Panc1 (cell line): ENCODE data around the gene SHANK3. TPM values are rescaled to one million over a fixed set of nuclear protein-coding genes. Genes with fewer than 3 reads are reported as not detected.

Source experiments
- ATAC-seq: fragments of 200-7000 bp; cut with Tn5 transposase; 2 replicates; pipeline ENCODE4 v1.9.1; 2020; ENCODE audit warnings: mild to moderate bottlenecking, moderate library complexity
- BruUV-seq: library from RNA; stranded (reverse); fragments of 400-500 nt; replicated peaks from 2 replicates; lab custom pipeline; 2021; lab: Mats Ljungman, UMichigan
- CTCF ChIA-PET: fragments of 300-600 bp; sonication (Branson Sonifier 250); formaldehyde crosslinking; loops from one replicate; lab custom pipeline; 2022; ENCODE audit warnings: antibody characterized with exemption; lab: Charles Lee
- POLR2A ChIA-PET: fragments of 300-600 bp; sonication (Branson Sonifier 250); formaldehyde crosslinking; loops from one replicate; lab custom pipeline; 2022; ENCODE audit warnings: antibody characterized with exemption; lab: Charles Lee
- DNase-seq: peaks from one replicate; pipeline ENCODE4 v3.0.0-alpha.2; 2010; ENCODE audit warnings: low read depth, low spot score
- H3K27ac ChIP-seq: 2 replicates; pipeline ENCODE4 v1.5.1; 2011; ENCODE audit warnings: mild to moderate bottlenecking, low read length, inconsistent platforms
- H3K27me3 ChIP-seq: fragments of 200-500 bp; sonication (Bioruptor generic); 2 replicates; pipeline ENCODE4 v1.6.0; 2014; ENCODE audit warnings: low read length, inconsistent platforms; ENCODE audit not compliant: control insufficient read depth, insufficient read depth
- H3K36me3 ChIP-seq: fragments of 200-500 bp; sonication (Bioruptor generic); 2 replicates; pipeline ENCODE4 v1.5.1; 2014; ENCODE audit warnings: inconsistent platforms, mild to moderate bottlenecking, low read length, moderate library complexity; ENCODE audit not compliant: control insufficient read depth, insufficient read depth
- H3K4me1 ChIP-seq: 2 replicates; pipeline ENCODE4 v1.5.1; 2011; ENCODE audit warnings: inconsistent platforms, mild to moderate bottlenecking, low read length, moderate library complexity; ENCODE audit not compliant: control insufficient read depth, insufficient read depth
- H3K4me3 ChIP-seq, 2 experiments: 2 replicates each; pipeline ENCODE4 v1.5.1; 2011 to 2012; ENCODE audit warnings: low read depth in 2 of 2, low read length in 2 of 2, mild to moderate bottlenecking in 2 of 2, inconsistent platforms in 1 of 2, moderate library complexity in 1 of 2
- H3K9me3 ChIP-seq: fragments of 200-500 bp; sonication (Bioruptor generic); 2 replicates; pipeline ENCODE4 v1.5.1; 2014; ENCODE audit warnings: low read depth, mild to moderate bottlenecking, inconsistent platforms, low read length, moderate library complexity; ENCODE audit not compliant: control insufficient read depth, insufficient read depth
- CTCF ChIP-seq: fragments of 450-650 bp; IDR thresholded peaks from 2 replicates; pipeline ENCODE4 v1.5.1; 2017; ENCODE audit warnings: mild to moderate bottlenecking
- POLR2AphosphoS5 ChIP-seq: IDR thresholded peaks from 2 replicates; pipeline ENCODE4 v1.6.1; 2012; ENCODE audit warnings: mild to moderate bottlenecking, low read depth, low read length, moderate library complexity
- REST ChIP-seq, 2 experiments: IDR thresholded peaks; 2 replicates each; pipeline ENCODE4 v1.6.1; 2011 to 2012; ENCODE audit warnings: low read depth in 2 of 2, control low read depth in 1 of 2, low read length in 1 of 2, mild to moderate bottlenecking in 1 of 2, moderate library complexity in 1 of 2; ENCODE audit not compliant: insufficient read depth in 1 of 2
- SIN3A ChIP-seq: IDR thresholded peaks from 2 replicates; pipeline ENCODE4 v1.6.1; 2012; ENCODE audit warnings: low read depth, mild to moderate bottlenecking, low read length, moderate library complexity, borderline replicate concordance; ENCODE audit not compliant: insufficient read depth
- TCF7L2 ChIP-seq: IDR thresholded peaks from 2 replicates; pipeline ENCODE4 v1.6.1; 2011; ENCODE audit warnings: mild to moderate bottlenecking, low read depth, low read length, inconsistent platforms
- in situ Hi-C: cut with HindIII; loops from 2 replicates; pipeline ENCODE4 v1.10.0; 2016; ENCODE audit warnings: low sequenced_read_pairs, low pct_unique_long_range_greater_than_20kb
- intact Hi-C: fragments of 100-400 bp; cut with micrococcal nuclease; formaldehyde crosslinking; loops from one replicate; pipeline ENCODE4 v1.10.0; 2022; ENCODE audit not compliant: unreplicated experiment
- total RNA-seq: library from RNA; stranded (reverse); gene quantifications from one replicate; pipeline ENCODE4 v1.2.1, GENCODE V29; 2021; ENCODE audit not compliant: unreplicated experiment

The SHANK3 gene
- total RNA-seq, 1 experiment from 2014 or later, result 7.6 TPM

- BruUV-seq, result no TSS peak
- no peaks in the 10 kb centered on the region; the same call in 1 of the 2 replicates for H3K36me3 ChIP-seq
- no peaks in the 10 kb centered on the region for H3K9me3 ChIP-seq
- ATAC-seq (no peak), DNase-seq (no peak)
- H3K4me1 ChIP-seq, result no peaks in the 10 kb centered on the region
- ChIA-PET CTCF (no interaction called here), POLR2A (no interaction called here)
- TF ChIP-seq POLR2AphosphoS5 (no peak), SIN3A (no peak), CTCF (no peak), TCF7L2 (no peak), REST (IDR thresholded peaks at IDR 0.05; ENCODE audit: insufficient read depth in 1 of 2, low read depth in 2 of 2, low read length in 1 of 2) (no peak)
- intact Hi-C loops, result no loop called here
- no peak overlapping the region for H3K27ac ChIP-seq
- no peak overlapping the region for H3K4me3 ChIP-seq
- in situ Hi-C loops, result no loop called here
- H3K27me3 ChIP-seq, result no peaks in the 10 kb centered on the region
Observed at GRCh38 chr22:50630376-50630775, 42.2 kb upstream of the SHANK3 start.

- Histone ChIP-seq H3K4me1 (no peaks in the 10 kb centered on the region), H3K27ac (no peak overlapping the region), H3K36me3 (no peaks in the 10 kb centered on the region), H3K27me3 (no peaks in the 10 kb centered on the region), H3K9me3 (no peaks in the 10 kb centered on the region), H3K4me3 (no peak overlapping the region)
- intact Hi-C loops, result no loop called here
- TF ChIP-seq TCF7L2 (no peak), REST (IDR thresholded peaks at IDR 0.05; ENCODE audit: insufficient read depth in 1 of 2, low read depth in 2 of 2, low read length in 1 of 2) (no peak), POLR2AphosphoS5 (no peak), CTCF (no peak), SIN3A (no peak)
- no TSS peak for BruUV-seq
- no peak for DNase-seq
- ChIA-PET CTCF (interaction anchor here (0.5 kb wide), 1 partner anchor 357 kb away, joined by 3 read pairs; no protein-coding TSS in a partner anchor), POLR2A (no interaction called here)
- in situ Hi-C loops, result no loop called here
- no peak for ATAC-seq
Observed at GRCh38 chr22:50633086-50633485, 39.5 kb upstream of the SHANK3 start.
